ENCODE measurements around the gene TWF2. TPM values are rescaled to one million over a fixed set of nuclear protein-coding genes. Genes with fewer than 3 reads are reported as not detected.

The TWF2 gene
- total RNA-seq, 1 experiment from 2014 or later: 32.7 TPM

DNA sequence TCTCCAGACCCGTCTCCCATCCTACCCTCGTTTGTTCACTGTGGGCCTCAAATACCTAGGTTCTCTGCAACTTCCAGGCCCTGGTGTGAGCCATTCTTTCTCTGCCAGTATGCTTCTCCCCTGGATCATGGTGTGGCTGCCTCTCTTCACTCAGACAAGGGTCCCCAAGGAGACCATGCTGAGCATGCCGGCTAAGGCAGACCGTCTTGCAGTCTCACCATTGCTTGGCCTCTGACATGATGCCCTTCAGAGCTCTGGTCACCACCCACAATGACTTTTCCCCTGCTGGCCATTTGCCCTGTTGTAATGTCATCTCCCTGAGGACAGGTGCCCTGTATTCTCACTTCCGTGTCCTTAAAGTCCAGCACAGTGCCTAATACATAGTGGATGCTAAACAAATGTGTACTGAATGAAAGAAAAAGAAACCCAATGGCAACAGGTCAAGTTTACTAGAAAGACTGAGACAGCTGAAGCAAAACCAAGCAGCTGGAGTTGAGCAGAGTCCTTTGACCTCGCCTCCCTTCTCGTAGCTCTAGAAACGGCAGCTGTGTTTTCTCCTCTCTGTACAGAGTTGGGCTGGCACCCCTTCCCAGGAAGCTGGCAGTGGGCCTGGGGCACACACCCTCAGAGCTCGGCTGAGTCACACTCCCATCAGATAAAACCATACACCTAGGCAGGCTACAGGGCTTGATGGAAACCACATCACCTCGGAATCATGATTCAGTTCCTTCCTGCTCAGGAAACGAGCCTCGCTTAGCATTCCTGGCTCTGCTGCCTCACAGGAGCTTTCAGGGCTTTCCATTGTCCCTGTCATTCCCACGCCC lies 22.2 kb downstream of the TWF2 start:
- Histone ChIP-seq H3K4me3 (no peak overlapping the region), H3K9me3 (replicated peaks) (no peaks in the 10 kb centered on the region), H3K36me3 (peaks cover 25% of the 10 kb centered on the region), H3K27ac (peak overlapping the region; percentile 44), H3K4me1 (peaks cover 20% of the 10 kb centered on the region), H3K27me3 (no peaks in the 10 kb centered on the region)
- peak; percentile 90 to 94 for DNase-seq

DNA sequence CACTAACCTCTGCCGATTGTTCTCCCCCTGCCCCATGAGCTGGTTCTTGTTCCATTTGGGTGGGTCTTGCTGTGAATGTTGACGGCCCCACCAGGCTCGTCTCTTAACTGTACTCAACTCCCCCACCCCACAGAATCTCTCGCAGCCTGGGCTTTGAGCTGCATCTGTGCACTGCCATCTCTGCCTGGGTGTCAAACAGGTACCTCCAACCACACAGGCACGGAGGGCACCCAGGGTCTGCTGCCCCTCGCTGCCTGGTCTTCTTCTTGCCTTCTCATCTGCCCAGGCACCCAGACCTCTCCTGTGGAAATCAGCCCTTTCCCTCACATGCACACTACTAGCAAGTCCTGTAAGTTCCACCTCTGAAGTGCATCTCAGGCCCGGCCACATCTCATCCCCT lies 23.6 kb downstream of the TWF2 start:
- Histone ChIP-seq H3K4me3 (no peak overlapping the region), H3K36me3 (peaks cover 38% of the 10 kb centered on the region), H3K27ac (no peak overlapping the region), H3K9me3 (replicated peaks) (no peaks in the 10 kb centered on the region), H3K27me3 (no peaks in the 10 kb centered on the region), H3K4me1 (peaks cover 20% of the 10 kb centered on the region)
- peak in 1 of 2 experiments; percentile 2 for DNase-seq

DNA sequence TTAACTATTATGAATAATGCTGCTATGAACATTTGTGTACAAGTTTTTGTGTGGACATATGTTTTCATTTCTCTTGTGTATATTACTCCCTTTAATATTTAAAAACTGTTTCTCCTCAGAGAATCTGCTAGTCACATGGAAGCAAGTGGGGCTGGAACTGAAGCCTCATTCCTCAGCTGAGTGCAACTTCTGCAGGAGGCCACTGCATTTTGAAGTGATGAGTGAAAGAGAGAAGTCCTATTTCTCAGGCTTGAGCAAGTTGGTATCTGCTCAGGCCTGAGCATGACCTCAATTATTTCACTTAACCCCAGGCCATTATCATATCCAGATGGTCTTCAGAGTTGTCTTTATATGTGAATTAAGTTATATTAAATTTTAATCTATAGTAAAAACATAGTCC lies 25.1 kb downstream of the TWF2 start:
- no peaks in the 10 kb centered on the region for H3K27me3 ChIP-seq
- H3K27ac ChIP-seq: no peak overlapping the region
- no peak for DNase-seq
- H3K4me3 ChIP-seq: no peak overlapping the region
- no peaks in the 10 kb centered on the region for H3K9me3 ChIP-seq (replicated peaks)
- H3K4me1 ChIP-seq: peaks cover 20% of the 10 kb centered on the region
- peaks cover 53% of the 10 kb centered on the region for H3K36me3 ChIP-seq

DNA sequence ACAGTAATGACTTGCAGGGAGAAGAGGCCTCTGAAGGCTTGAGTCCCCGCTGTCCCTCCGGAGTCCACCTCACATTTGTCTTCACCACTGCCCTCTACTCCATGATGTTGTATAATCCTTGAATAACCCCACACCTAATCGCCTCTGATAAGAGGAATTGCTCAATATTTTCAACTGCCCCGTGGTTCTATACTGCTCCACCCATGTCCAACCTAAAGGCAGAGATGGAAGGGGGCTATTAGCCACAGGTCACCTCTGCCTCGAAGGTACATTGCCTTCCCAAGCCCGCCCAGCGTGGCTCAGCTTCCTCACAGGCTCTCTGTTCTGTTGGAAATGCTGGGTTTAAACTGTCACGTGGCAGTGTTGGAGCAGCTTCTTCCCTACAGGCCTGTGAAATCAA lies 26.0 kb downstream of the TWF2 start:
- Histone ChIP-seq H3K4me3 (no peak overlapping the region), H3K9me3 (replicated peaks) (no peaks in the 10 kb centered on the region), H3K27ac (no peak overlapping the region), H3K27me3 (no peaks in the 10 kb centered on the region), H3K4me1 (peaks cover 18% of the 10 kb centered on the region), H3K36me3 (peaks cover 62% of the 10 kb centered on the region)
- no peak for DNase-seq

DNA sequence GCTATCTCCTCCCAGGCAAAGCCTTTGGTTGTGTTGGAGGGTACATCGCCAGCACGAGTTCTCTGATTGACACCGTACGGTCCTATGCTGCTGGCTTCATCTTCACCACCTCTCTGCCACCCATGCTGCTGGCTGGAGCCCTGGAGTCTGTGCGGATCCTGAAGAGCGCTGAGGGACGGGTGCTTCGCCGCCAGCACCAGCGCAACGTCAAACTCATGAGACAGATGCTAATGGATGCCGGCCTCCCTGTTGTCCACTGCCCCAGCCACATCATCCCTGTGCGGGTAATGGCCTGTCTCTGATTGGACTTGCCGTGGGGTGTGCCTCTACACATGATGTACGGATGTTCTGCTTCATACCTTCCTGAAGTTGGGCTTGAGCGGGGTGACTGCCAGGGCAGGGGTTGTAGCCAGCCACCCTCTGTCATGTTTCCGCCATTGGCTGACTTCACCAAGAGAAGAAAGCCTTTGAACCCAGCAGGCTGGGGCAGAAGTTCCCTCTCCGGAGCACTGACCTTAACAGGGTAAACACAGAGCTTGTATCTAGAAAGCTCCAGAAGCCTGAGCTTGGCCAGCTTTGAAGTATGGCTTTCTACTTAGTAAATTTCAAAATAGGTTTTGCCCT lies 27.6 kb downstream of the TWF2 start:
- H3K4me1 ChIP-seq: peaks cover 5% of the 10 kb centered on the region
- peaks cover 75% of the 10 kb centered on the region for H3K36me3 ChIP-seq

DNA sequence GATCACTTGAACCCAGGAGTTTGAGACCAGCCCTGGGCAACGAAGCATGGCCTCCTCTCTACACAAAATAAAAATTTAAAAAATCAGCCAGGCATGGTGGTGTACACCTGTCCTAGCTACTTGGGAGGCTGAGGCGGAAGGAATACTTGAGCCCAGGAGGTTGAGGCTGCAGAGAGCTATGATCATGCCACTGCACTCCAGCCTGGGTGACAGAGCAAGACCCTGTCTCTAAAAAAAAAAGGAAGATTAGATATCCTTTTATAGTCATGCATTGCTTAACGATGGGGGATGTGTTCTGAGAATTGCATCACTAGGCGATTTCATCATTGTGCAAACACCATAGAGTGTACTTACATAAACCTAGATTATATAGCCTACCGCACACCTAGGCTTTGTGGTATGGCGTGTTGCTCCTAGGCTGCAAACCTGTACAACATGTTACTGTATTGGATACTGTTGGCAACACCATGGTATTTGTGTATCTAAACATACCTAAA lies 28.4 kb downstream of the TWF2 start:
- H3K9me3 ChIP-seq (replicated peaks): no peaks in the 10 kb centered on the region
- DNase-seq: no peak
- peaks cover 81% of the 10 kb centered on the region for H3K36me3 ChIP-seq

More for the DNA sequence above, 27.6 kb downstream of the TWF2 start:
- no peak for DNase-seq
- H3K4me3 ChIP-seq: no peak overlapping the region
- no peaks in the 10 kb centered on the region for H3K9me3 ChIP-seq (replicated peaks)
- no peaks in the 10 kb centered on the region for H3K27me3 ChIP-seq
- H3K27ac ChIP-seq: no peak overlapping the region

DNA sequence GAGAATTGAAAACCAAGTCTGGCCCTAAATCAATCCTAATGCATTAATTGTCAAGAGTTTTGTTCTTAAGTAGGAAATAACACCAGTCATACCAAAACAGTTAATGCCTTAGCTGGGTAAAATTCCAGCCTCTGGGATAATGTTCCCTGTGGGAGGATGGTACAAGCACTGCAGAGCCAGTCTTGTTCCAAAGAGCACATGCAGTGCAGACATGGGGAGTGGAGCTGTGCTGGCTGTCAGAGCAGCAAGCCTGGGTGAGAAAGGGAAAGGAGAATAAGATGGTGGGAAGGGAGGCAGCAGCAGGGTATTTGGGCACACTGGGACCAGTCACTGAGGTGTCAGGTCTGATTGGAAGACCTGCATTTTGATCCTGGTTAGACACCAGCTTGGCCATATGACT lies 28.9 kb downstream of the TWF2 start:
- H3K36me3 ChIP-seq: peaks cover 84% of the 10 kb centered on the region
- H3K27ac ChIP-seq: no peak overlapping the region
- H3K27me3 ChIP-seq: no peaks in the 10 kb centered on the region
- no peaks in the 10 kb centered on the region for H3K4me1 ChIP-seq
- DNase-seq: no peak
- H3K9me3 ChIP-seq (replicated peaks): no peaks in the 10 kb centered on the region
- no peak overlapping the region for H3K4me3 ChIP-seq

More for the DNA sequence above, 28.4 kb downstream of the TWF2 start:
- H3K4me3 ChIP-seq: no peak overlapping the region
- H3K27me3 ChIP-seq: no peaks in the 10 kb centered on the region
- no peak overlapping the region for H3K27ac ChIP-seq
- H3K4me1 ChIP-seq: no peaks in the 10 kb centered on the region

DNA sequence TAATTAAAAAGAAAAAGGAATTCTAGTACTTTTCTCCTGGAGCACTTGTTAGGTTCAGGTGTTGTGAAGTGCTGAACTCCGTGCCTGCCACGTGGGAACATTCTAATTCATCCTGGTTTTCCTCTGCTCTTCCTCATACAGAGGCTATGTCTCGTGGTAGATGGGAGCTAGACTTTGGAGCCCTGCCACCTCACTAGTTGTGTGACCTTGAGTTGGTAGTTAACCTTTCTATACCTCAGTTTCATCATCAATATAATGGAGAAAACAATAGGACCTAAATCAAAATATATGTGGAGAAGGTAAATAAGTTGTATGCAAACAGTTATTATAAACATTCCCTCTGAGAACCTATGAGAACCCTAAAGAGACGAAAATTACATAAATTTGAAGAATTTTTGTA lies 30.4 kb downstream of the TWF2 start:
- DNase-seq: no peak
- Histone ChIP-seq H3K36me3 (peaks cover 86% of the 10 kb centered on the region), H3K4me1 (no peaks in the 10 kb centered on the region), H3K9me3 (replicated peaks) (no peaks in the 10 kb centered on the region), H3K27ac (no peak overlapping the region), H3K4me3 (no peak overlapping the region), H3K27me3 (no peaks in the 10 kb centered on the region)

DNA sequence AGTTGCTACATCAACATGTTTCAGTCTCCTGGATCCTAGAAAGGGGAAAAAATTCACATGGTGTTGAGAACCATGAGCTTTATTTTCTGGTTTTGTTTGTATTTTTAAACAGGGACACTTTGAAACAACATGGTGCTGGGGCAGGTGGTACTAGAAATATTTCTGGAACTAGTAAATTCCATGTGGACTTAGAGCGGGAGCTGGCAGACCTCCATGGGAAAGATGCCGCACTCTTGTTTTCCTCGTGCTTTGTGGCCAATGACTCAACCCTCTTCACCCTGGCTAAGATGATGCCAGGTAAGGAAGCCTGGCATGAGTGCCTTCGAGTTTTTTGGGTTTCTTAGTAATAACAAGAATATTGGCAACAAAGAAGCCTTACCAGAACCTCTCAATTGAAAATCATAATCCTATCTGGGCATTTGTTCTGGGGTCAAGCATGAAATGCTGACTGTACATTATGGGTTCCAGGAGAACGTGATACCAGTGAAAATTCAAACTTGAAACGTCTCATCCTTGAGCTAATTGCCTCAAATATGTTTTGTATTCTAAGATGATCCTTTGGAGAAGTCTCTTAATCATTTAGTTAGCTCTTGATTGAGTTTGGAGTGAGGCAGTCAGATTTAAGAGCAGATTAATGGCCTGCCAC lies 33.1 kb downstream of the TWF2 start:
- H3K27me3 ChIP-seq: no peaks in the 10 kb centered on the region
- H3K4me3 ChIP-seq: no peak overlapping the region
- H3K27ac ChIP-seq: no peak overlapping the region
- no peaks in the 10 kb centered on the region for H3K4me1 ChIP-seq
- peaks cover 94% of the 10 kb centered on the region for H3K36me3 ChIP-seq
- no peak for DNase-seq
- H3K9me3 ChIP-seq (replicated peaks): no peaks in the 10 kb centered on the region

DNA sequence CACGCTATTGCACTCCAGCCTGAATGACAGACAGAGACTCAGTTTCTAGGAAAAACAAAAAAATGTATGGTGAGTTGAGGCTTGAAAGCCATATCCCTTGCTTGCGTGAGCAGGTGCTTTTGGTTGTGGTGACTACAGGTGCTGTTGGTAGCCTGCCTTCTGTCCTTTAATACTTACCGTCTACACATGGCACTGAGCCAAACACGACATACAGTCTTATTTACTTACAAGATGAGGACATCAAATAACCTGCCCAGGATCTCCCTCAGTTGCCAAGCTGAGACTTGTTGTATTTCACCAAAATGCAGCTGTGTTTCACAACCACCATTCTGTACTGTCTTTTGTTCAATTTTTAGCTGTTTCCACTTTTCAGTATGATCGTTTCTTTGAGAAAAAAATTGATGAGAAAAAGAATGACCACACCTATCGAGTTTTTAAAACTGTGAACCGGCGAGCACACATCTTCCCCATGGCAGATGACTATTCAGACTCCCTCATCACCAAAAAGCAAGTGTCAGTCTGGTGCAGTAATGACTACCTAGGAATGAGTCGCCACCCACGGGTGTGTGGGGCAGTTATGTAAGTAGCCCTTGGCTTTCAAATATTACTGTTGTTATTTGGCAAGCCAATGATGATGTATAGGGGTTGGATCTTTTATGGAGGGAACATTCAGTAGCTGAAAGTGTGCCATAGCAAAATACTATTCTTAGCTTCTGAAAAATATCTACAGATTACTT lies 34.5 kb downstream of the TWF2 start:
- DNase-seq: no peak
- Histone ChIP-seq H3K9me3 (replicated peaks) (no peaks in the 10 kb centered on the region), H3K4me1 (no peaks in the 10 kb centered on the region), H3K27ac (no peak overlapping the region), H3K27me3 (no peaks in the 10 kb centered on the region), H3K36me3 (peaks cover 92% of the 10 kb centered on the region), H3K4me3 (no peak overlapping the region)

DNA sequence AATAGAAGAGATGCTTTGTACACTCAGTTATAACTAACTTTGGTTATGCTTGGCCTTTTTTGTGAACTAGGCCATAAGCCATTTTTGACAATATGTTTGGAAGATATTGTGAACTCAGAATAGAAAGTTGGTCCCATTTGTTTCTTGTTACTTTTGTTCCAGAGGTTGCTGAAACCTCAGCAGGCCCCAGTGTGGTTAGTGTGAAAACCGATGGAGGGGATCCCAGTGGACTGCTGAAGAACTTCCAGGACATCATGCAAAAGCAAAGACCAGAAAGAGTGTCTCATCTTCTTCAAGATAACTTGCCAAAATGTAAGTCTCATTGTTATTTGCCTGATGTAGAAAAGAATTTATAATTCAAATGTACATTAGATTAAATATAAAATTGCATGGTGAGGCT lies 35.3 kb downstream of the TWF2 start:
- Histone ChIP-seq H3K4me1 (peaks cover 7% of the 10 kb centered on the region; the same call in 1 of the 2 replicates), H3K27me3 (no peaks in the 10 kb centered on the region), H3K4me3 (no peak overlapping the region), H3K9me3 (replicated peaks) (no peaks in the 10 kb centered on the region), H3K36me3 (peaks cover 87% of the 10 kb centered on the region), H3K27ac (no peak overlapping the region)
- DNase-seq: no peak

DNA sequence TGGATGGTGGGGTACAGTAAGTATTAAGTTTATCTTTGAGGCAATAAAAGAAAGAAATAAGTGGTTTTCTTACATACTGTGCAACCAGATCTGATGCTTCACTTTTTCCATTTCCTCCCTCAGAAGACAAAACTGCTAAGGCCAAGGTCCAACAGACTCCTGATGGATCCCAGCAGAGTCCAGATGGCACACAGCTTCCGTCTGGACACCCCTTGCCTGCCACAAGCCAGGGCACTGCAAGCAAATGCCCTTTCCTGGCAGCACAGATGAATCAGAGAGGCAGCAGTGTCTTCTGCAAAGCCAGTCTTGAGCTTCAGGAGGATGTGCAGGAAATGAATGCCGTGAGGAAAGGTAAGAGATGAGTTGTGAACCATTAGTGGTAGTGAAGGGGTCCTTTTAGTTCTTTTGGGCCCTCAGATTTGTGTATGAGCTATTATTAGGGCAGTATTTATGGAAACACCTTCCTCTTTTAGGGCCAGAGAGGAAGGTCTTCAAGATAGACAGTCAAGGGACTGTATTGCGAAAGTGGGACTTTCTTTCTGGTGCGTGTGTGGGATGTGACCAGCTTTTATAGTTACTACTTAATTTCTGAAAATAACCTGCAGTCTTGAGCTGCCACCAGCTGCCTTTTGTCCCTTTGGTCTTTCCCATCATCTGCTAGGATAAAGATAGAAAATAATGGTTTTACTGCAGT lies 36.4 kb downstream of the TWF2 start:
- no peak for DNase-seq
- H3K27ac ChIP-seq: no peak overlapping the region
- peaks cover 75% of the 10 kb centered on the region for H3K36me3 ChIP-seq

DNA sequence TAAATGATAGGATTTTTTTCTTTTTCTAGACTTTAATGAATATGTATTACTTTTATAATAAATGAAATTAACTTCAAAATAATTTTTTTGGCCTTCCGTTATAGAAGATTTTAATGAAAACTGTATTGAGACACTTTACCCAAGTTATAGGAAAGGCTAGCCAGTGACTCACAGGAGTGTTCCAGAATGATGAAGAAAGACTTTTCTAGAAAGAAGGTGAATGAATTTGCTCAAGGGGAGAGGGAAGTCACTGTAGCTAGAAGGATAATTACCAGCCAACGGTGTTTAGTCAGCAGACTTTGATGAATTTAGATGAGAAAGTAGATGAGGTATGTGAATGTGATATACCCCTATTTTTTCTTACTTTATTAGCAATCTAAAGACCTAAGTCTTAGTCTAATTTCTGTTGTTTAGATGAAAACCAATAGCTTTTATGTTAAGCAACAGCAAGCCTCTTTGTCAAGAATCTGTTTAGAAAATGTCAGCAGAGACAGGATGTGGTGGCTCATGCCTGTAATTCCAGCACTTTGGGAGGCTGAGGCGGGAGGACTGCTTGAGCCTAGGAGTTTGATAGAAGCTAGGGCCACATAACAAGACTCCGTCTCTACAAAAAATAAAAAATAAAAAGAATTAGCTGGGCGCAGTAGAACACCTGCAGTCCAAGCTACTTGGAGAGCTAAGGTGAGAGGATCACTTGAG lies 37.8 kb downstream of the TWF2 start:
- H3K27me3 ChIP-seq: no peaks in the 10 kb centered on the region
- DNase-seq: no peak
- H3K4me1 ChIP-seq: peaks cover 14% of the 10 kb centered on the region
- H3K9me3 ChIP-seq (replicated peaks): no peaks in the 10 kb centered on the region
- peaks cover 64% of the 10 kb centered on the region for H3K36me3 ChIP-seq
- H3K27ac ChIP-seq: no peak overlapping the region
- H3K4me3 ChIP-seq: no peak overlapping the region

More for the DNA sequence above, 36.4 kb downstream of the TWF2 start:
- H3K27me3 ChIP-seq: no peaks in the 10 kb centered on the region
- H3K4me3 ChIP-seq: no peak overlapping the region
- H3K9me3 ChIP-seq (replicated peaks): no peaks in the 10 kb centered on the region
- H3K4me1 ChIP-seq: peaks cover 9% of the 10 kb centered on the region

Measured in SJCRH30 (cell line).